Uterus (tissue), 4 donors: ENCODE results near the gene SERINC2. TPM values are rescaled to one million over a fixed set of nuclear protein-coding genes. Genes with fewer than 3 reads are reported as not detected.

Source experiments
- DNase-seq, 2 donors: peaks; one replicate each; pipeline ENCODE4 v3.0.0-alpha.2; 2019 to 2020
- H3K27ac ChIP-seq, 2 donors: fragments of 200-600 bp; sonication (generic); 1 replicate in 1 of 2; 2 replicates in 1 of 2; pipeline ENCODE4 v1.5.1; 2016 to 2018
- H3K27me3 ChIP-seq, 2 donors: fragments of 200-600 bp; sonication (generic); one replicate each; pipeline ENCODE4 v1.5.1; 2018 to 2019; ENCODE audit warnings: control low read depth in 1 of 2
- H3K36me3 ChIP-seq, 2 donors: fragments of 200-600 bp; sonication (generic); one replicate each; pipeline ENCODE4 v1.5.1; 2019; ENCODE audit warnings: control low read depth in 1 of 2
- H3K4me1 ChIP-seq, 2 donors: fragments of 200-600 bp; sonication (generic); one replicate each; pipeline ENCODE4 v1.5.1; 2018 to 2019; ENCODE audit warnings: control low read depth in 1 of 2
- H3K4me3 ChIP-seq, 2 donors: fragments of 200-600 bp; sonication (generic); 1 replicate in 1 of 2; 2 replicates in 1 of 2; pipeline ENCODE4 v1.5.1; 2018 to 2019; ENCODE audit warnings: mild to moderate bottlenecking in 1 of 2
- H3K9me3 ChIP-seq, 2 donors: fragments of 200-600 bp; sonication (generic); one replicate each; pipeline ENCODE4 v1.5.1; 2019; ENCODE audit warnings: control low read depth in 1 of 2
- CTCF ChIP-seq, 4 experiments: fragments of 200-600 bp in 2 of 4; fragments of 450-650 bp in 2 of 4; sonication (generic) in 2 of 4; IDR thresholded peaks; one replicate each; pipeline ENCODE4 v1.5.1; 2016 to 2019; ENCODE audit warnings: antibody characterized with exemption in 4 of 4, mild to moderate bottlenecking in 2 of 4, moderate library complexity in 1 of 4
- POLR2A ChIP-seq, 2 donors: fragments of 450-650 bp; IDR thresholded peaks; one replicate each; pipeline ENCODE4 v1.6.1; 2016; ENCODE audit warnings: antibody characterized with exemption in 2 of 2, mild to moderate bottlenecking in 1 of 2, moderate library complexity in 1 of 2
- intact Hi-C: fragments of 100-400 bp; cut with DNase I; formaldehyde crosslinking; loops from one replicate; pipeline ENCODE4 v1.15.1; 2023; ENCODE audit warnings: low total_unique reads
- total RNA-seq, 4 donors: library from RNA; depleted of rRNA in 3 of 4; stranded (reverse); fragments of >200 nt in 3 of 4; gene quantifications; one replicate each; pipeline versions ENCODE4 v1.1.0 to v1.2.4, GENCODE V29; 2014 to 2023
- donor health status: DM: yes; HTN: yes; CAD: no.

SERINC2 gene
- total RNA-seq, 4 donors from 2014 or later = 0.29 to 3.9 (median 1.7) TPM; not detected in 1

DNA sequence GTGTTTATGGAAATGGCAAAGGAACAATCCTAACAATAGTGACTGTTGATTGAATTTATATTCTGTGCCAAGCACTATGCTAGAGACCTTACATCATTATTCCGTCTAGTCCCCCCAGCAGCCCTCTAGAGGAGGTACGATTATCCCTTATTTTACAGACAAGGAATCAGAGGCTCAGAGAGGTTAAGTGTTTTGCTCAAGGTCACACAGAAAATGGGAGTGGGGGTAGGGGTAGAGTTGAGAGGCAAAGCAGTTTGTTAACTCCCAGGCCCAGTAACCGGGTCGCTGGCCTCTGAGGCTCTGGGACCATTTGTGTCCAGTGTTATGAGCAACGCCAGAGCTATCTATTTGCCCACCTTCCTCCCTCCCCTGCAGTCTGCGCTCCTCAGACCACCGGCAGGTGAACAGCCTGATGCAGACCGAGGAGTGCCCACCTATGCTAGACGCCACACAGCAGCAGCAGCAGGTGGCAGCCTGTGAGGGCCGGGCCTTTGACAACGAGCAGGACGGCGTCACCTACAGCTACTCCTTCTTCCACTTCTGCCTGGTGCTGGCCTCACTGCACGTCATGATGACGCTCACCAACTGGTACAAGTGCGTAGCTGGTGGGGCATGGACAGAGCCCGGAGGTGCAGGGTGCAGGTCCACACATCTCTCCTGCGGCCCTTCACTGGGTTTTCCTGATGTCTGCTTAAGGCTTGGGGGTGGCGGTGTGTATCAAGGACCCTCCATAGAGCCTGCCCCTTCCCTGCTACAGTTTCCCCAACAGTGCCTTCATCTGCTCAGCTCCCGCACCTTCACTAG is 19.8 kb downstream of the SERINC2 start:
- no peak overlapping the region for H3K27ac ChIP-seq
- no peak for DNase-seq
- no peaks in the 10 kb centered on the region for H3K9me3 ChIP-seq
- no peak overlapping the region for H3K4me3 ChIP-seq
- H3K36me3 ChIP-seq = no peaks in the 10 kb centered on the region
- H3K27me3 ChIP-seq = no peaks in the 10 kb centered on the region
- intact Hi-C loops = no loop called here
- no peak for TF ChIP-seq CTCF (IDR thresholded peaks at IDR 0.05)
- no peak for TF ChIP-seq POLR2A (IDR thresholded peaks at IDR 0.05)
- no peaks in the 10 kb centered on the region for H3K4me1 ChIP-seq

DNA sequence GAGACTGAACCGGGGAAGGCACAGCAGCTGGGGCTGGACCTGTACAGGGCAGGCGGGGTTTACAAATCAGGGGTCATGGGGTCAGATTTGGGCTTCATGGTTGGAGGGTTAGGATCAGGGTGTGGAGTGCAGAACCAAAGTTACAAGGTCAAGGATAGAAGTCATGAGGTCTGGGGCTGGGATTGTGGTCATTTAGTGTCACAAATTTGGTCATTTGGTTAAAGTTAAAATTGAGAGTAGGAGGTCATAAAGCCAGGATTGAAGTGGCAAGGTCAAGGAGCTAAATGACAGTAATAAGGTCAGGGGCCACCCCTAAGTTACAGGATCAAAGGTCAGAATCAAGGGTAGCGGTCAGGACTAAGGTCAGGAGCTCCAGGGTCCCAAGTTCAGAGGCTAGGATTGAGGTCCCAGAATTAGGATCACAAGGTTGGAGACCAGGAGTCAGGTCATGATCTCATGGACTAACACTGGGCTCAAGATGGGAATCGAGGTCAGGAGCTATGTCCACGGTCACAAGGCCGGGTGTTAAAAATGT is 20.4 kb downstream of the SERINC2 start:
- Histone ChIP-seq H3K9me3 (no peaks in the 10 kb centered on the region), H3K4me1 (no peaks in the 10 kb centered on the region), H3K36me3 (no peaks in the 10 kb centered on the region), H3K4me3 (no peak overlapping the region), H3K27ac (no peak overlapping the region), H3K27me3 (no peaks in the 10 kb centered on the region)
- intact Hi-C loops = no loop called here
- no peak for DNase-seq
- TF ChIP-seq POLR2A (IDR thresholded peaks at IDR 0.05) = no peak

GRCh38 chr1:31434101-31434871 is 21.3 kb downstream of the SERINC2 start:
- Histone ChIP-seq H3K4me1 (no peaks in the 10 kb centered on the region), H3K27me3 (no peaks in the 10 kb centered on the region), H3K27ac (no peak overlapping the region), H3K36me3 (no peaks in the 10 kb centered on the region), H3K4me3 (no peak overlapping the region), H3K9me3 (no peaks in the 10 kb centered on the region)
- intact Hi-C loops = no loop called here
- TF ChIP-seq CTCF (IDR thresholded peaks at IDR 0.05) = no peak
- no peak for TF ChIP-seq POLR2A (IDR thresholded peaks at IDR 0.05)
- DNase-seq = no peak

DNA sequence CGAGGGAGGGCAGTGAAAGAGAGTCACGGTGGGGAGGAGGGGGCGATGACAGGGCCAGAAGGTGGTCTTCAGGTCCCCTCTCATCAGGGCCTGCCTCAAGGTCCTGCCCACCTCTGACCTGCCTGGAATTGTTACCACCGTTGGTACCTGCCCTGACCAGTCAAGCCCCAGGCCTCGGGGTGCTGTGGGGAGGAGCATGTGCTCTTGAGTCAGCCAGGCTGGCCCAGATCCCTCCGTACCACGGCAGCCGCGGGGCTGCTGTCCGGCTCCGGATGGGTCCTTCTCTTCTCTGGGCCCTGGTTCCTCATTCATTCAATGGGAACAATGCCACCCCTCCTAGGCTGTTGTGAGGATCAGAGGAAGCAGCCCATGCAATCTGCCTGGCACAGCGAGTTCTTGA is 22.0 kb downstream of the SERINC2 start:
- H3K4me1 ChIP-seq = no peaks in the 10 kb centered on the region
- H3K36me3 ChIP-seq = no peaks in the 10 kb centered on the region
- no peak overlapping the region for H3K27ac ChIP-seq
- H3K4me3 ChIP-seq = no peak overlapping the region
- no peak for DNase-seq
- TF ChIP-seq POLR2A (IDR thresholded peaks at IDR 0.05) = no peak
- no peak for TF ChIP-seq CTCF (IDR thresholded peaks at IDR 0.05)
- intact Hi-C loops = no loop called here
- no peaks in the 10 kb centered on the region for H3K9me3 ChIP-seq
- H3K27me3 ChIP-seq = no peaks in the 10 kb centered on the region

DNA sequence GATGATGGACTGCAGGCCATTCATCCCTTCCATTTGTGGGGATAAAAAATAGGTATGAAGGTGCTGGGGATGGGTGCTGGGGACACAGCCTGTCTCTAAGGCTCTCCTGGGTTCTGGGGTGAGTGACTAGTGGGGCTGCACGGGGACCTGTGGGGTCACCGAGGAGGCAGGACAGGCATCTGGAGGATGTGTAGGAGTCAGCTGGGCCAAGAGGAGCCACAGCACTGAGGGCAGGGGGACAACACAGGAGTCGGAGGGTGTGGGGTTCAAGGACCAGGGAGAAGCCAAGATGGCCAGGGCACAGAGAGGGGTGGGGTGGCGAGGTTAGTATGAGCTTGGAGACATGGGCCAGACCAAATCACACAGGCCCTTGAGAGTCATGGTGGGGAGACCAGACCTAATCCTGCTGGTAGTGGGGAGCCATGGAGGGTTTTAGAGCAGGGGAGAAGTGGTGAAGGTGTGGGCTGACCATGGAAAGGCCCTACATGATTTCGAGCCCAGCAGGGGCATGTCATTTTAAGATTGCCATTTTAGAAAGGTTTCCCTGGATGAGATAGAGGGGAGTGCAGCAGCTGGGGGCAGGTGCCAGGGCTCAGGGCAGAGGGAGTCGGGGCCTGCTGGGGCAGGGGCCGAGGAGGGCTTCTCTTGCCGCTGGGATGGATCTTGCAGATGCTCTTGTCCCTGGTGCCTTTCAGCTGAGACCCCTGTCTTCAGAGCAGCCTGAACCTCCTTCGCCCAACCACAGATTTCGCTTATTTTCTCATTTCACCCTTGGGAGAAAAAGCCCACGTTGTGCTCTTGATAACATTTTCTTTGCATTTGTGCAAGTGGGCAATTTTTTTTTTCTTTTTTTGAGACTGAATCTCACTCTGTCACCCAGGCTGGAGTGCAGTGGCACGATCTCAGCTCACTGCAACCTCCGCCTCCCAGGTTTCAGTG is 22.7 kb downstream of the SERINC2 start:
- no peaks in the 10 kb centered on the region for H3K27me3 ChIP-seq
- H3K4me1 ChIP-seq = no peaks in the 10 kb centered on the region
- H3K4me3 ChIP-seq = no peak overlapping the region
- no peaks in the 10 kb centered on the region for H3K9me3 ChIP-seq
- no peak for DNase-seq
- TF ChIP-seq CTCF (IDR thresholded peaks at IDR 0.05) (no peak), POLR2A (IDR thresholded peaks at IDR 0.05) (no peak)
- H3K36me3 ChIP-seq = no peaks in the 10 kb centered on the region
- intact Hi-C loops = no loop called here
- no peak overlapping the region for H3K27ac ChIP-seq
